ENCODE measurements around the gene RNF157.

- TF ChIP-seq POLR2A (IDR thresholded peaks at IDR 0.05; ENCODE audit: low read length) (no peak), GATA1 (IDR thresholded peaks at IDR 0.05; ENCODE audit: low read depth, low read length) (no peak)
Observed at GRCh38 chr17:76106703-76107102, 133.6 kb downstream of the RNF157 start.
